Epithelial cell of prostate (primary cell): ENCODE data around the gene TTC5.
A peak's percentile ranks its signal among the peaks of the same experiment; 100 is the strongest.
"Not testable (repeated sequence)": the region's sequence is repeated elsewhere in the genome, so short reads cannot be mapped to it uniquely, and the experiment has no call there.

ENCODE experiments used
- DNase-seq: peaks from one replicate; pipeline ENCODE4 v3.0.0-alpha.2; 2011; ENCODE audit warnings: low read depth, low spot score
- H3K27ac ChIP-seq: fragments of 450-650 bp; 2 replicates; pipeline ENCODE4 v1.5.1; 2017; ENCODE audit warnings: mild to moderate bottlenecking

Gene TTC5, protein sequence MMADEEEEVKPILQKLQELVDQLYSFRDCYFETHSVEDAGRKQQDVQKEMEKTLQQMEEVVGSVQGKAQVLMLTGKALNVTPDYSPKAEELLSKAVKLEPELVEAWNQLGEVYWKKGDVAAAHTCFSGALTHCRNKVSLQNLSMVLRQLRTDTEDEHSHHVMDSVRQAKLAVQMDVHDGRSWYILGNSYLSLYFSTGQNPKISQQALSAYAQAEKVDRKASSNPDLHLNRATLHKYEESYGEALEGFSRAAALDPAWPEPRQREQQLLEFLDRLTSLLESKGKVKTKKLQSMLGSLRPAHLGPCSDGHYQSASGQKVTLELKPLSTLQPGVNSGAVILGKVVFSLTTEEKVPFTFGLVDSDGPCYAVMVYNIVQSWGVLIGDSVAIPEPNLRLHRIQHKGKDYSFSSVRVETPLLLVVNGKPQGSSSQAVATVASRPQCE

DNA sequence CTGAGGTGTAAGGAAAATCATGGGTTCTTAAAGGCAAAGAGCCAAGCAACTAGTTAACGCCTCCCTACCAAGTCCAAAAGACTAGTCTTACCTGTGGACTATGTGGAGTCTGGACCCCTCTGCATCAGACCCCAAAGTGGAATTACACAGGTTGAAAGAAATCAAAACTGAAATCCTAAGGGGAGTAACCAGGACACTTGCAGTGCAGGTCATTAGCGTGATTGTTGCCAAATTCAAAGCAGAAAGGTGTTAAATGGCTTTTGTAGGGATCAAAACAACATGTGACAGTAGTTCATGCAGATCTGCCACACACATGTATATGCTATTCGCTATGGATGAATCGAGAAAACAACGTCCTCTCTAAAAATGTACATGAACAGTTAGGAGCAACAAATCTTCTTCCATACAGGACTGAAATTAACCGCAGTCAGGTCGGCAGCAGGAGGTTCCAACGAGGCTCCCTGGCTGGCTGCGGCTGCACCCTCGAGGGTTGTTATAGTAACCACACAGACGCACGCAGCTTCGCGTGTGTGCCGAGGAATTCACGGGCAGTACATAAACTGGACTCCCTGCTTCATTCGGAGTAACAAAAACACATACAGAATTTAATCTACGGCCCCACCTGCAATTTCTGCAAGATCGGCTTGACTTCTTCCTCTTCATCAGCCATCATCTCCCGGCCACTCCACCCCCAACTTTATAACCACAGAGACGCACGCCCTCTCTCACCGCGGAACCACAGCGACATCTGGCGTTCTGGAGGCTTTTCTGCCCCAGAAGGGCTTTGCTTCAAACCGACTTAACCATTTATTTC lies at the start of gene TTC5:
TSS of gene TTC5 (minus strand) at position 687 of the 814 bp plus-strand sequence. CDS start at position 673, 14 bp downstream.
- no peak within 1 kb of the TSS for H3K27ac ChIP-seq
- DNase-seq = peak; percentile 59

GRCh38 chr14:20350860-20351259 lies 45.1 kb upstream of the TTC5 start:
- no peak overlapping the region for H3K27ac ChIP-seq
- DNase-seq = no peak

- DNase-seq = no peak
- H3K27ac ChIP-seq = no peak overlapping the region
Measured at GRCh38 chr14:20350282-20350681, 44.5 kb upstream of the TTC5 start.

DNA sequence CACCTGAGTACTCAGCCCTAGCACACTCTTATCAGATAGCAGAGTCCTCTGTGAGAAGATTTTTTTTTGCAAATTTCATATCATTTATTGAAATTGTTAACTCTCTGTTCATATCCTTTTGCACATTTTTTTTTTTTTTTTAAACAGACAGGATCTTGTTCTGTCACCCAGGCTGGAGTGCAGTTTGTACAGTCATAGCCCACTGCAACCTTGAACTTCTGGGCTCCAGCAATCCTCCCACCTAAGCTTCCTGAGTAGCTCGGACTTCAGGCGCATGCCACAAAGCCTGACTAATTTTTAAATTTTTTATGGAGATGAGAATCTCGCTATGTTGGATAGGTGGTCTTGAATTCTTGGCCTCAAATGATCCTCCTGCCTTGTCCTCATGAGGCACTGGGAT lies 42.0 kb upstream of the TTC5 start:
- DNase-seq = no peak
- H3K27ac ChIP-seq = no peak overlapping the region

DNA sequence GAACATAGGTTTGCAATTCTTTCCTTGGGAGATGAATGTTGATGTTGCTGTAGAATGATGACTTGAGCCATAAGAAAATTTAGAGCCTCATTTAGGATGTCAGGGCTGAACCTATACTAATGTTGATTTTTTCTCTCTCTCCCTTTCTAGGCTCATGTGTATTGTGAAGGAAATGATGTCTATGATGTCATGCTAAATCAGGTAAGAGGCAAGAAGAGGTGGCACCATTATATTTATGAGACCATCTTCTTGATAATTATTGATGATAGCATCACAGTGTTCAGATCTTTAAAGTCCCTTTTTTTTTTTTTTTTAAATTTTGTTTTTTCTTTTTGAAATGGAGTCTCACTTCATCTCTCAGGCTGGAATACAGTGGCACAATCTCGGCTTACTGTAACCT lies 41.0 kb upstream of the TTC5 start:
- no peak overlapping the region for H3K27ac ChIP-seq

GRCh38 chr14:20345366-20345765 lies 39.6 kb upstream of the TTC5 start:
- H3K27ac ChIP-seq = no peak overlapping the region
- no peak for DNase-seq

More for the DNA sequence above, 41.0 kb upstream of the TTC5 start:
- no peak for DNase-seq

GRCh38 chr14:20343862-20344220 lies 38.1 kb upstream of the TTC5 start:
- no peak for DNase-seq
- peak overlapping the region; percentile 93 for H3K27ac ChIP-seq

GRCh38 chr14:20343092-20343861 lies 37.5 kb upstream of the TTC5 start, which contains the start of gene PARP2:
TSS of gene PARP2 (plus strand) at chr14:20343635. CDS start at chr14:20343642, 7 bp downstream.
- peak within 1 kb of the TSS; percentile 93 for H3K27ac ChIP-seq
- DNase-seq = peak; percentile 98

- DNase-seq = no peak
- peak overlapping the region; percentile 93 for H3K27ac ChIP-seq
Measured at GRCh38 chr14:20341646-20342045, 35.9 kb upstream of the TTC5 start.

GRCh38 chr14:20341032-20341431 lies 35.3 kb upstream of the TTC5 start:
- H3K27ac ChIP-seq, DNase-seq: not testable (repeated sequence)

- no peak overlapping the region for H3K27ac ChIP-seq
- no peak for DNase-seq
Measured at GRCh38 chr14:20334017-20334416, 28.3 kb upstream of the TTC5 start.

GRCh38 chr14:20333494-20333841 lies 27.7 kb upstream of the TTC5 start:
- H3K27ac ChIP-seq = peak overlapping the region; percentile 66
- no peak for DNase-seq

DNA sequence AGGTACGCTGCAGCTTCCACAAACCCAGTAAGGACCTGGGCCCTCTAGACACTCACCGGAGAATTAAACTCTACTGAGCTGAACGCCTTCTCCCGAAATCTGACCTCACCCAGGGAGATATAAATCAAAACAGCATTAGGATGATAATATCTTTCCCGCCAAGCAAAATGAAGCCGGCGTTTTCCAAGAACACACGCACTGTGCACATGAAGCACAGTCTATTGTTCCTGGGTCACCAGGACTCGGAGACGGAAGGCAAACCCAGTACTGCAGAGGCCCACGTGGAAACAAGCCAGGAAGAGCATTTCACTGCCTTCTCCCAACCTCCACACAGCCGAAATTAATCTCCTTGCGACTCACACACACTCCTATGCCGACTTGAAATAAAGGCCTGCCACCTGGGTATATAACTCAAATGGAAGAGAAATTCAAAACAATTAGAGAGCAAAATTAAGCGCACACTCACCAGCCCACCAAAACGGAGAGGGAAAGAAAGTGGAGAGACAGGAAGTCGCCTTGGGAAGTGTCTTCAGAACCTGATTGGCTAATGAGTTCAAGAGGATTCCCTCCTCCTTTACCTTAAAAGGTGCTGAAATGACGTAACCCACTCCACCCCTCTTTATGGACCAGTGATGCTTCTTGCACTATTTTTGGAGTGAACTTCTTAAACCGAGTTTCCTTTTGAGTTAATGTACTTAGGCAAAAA lies 27.2 kb upstream of the TTC5 start, which contains the start of gene CCNB1IP1:
TSS of gene CCNB1IP1 (minus strand) at position 492 of the 706 bp plus-strand sequence. CDS start 16,756 bp downstream, outside the sequence.
- peak; percentile 57 for DNase-seq
- peak within 1 kb of the TSS; percentile 66 for H3K27ac ChIP-seq

DNA sequence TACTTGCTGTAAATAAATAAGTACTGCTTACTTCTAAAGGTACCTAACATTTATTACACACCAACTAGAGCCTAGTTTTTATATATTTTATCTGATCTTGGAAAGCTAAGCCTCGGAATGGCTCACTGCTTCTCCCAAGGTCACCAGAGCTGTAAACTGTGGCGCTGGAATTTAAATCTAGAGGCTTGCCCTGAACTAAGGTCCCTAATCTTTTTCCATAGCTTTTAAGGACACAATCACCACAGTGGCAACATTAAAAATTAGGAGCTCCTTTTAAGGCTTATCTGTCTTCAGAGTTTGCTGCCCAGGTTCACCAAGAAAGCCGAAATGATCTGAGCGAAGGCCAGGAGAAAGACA lies 26.7 kb upstream of the TTC5 start:
- H3K27ac ChIP-seq = peak overlapping the region; percentile 66
- DNase-seq = no peak

GRCh38 chr14:20331053-20331613 lies 25.4 kb upstream of the TTC5 start:
- H3K27ac ChIP-seq = no peak overlapping the region
- no peak for DNase-seq

DNA sequence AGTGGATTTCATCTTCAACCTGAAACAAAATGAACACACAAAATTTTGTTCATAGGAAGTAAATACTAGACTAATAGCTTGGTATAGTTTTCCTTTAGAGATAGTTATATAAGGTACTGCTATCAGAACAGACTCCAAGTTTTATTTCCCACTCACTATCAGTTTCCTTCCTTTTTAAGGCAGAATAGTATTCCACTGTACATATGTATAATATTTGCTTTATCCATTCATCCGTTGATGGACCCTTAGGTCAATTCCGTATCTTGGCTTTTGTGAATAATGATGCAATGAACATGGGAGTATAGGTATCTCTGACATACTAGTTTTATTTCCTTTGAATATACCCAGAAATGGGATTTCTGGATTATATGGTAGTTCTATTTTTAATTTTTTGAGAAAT lies 23.6 kb upstream of the TTC5 start:
- H3K27ac ChIP-seq = peak overlapping the region; percentile 19

DNA sequence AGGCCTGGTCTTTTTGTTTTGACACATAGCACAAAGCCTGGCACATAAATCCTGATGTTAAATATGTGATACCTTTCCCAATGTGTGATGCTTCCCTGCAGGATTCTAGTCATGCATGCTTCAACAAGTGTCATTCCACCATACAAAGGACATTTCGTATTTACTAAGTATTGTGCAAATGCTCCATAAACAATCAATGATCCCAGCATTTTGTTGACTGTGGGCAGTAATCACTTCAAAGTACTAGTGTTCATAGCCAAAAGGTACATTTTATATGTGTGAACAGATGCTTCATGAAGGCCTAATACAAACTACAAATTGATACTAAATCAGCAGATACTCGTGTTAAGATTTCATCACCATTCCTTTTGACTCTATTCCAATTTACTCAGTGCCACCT lies 23.0 kb upstream of the TTC5 start:
- DNase-seq = no peak
- H3K27ac ChIP-seq = peak overlapping the region; percentile 19

More for the DNA sequence above, 23.6 kb upstream of the TTC5 start:
- DNase-seq = no peak

GRCh38 chr14:20327005-20327869 lies 21.5 kb upstream of the TTC5 start:
- peak overlapping the region; percentile 19 for H3K27ac ChIP-seq
- DNase-seq = no peak

DNA sequence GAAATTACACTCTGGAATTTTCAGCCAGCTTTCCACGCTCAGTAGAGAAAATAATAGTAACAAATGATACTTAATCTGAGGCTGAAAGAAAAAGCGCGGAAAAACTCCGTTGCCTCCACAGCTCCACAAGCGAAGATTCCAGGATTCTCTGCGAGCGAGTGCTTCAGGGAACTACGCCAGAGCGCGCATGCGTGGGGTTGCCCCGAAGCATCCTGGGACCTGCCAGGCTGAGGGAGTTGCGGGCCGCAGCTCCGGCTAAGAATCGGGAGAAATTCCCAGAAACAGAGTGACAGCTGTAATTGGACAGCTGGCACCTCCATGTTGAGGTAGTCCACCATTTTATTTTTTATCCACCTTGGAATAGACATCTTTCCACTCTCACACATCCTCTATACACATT lies 12.0 kb upstream of the TTC5 start:
- no peak for DNase-seq
- H3K27ac ChIP-seq = no peak overlapping the region
